T-helper 22 cell (primary cell): ENCODE results near the gene IAH1.

Experiments used
- DNase-seq: peaks from one replicate; pipeline ENCODE4 v3.0.0-alpha.2; 2020; ENCODE audit warnings: low read depth

IAH1 gene

GRCh38 chr2:9474361-9475057, at the start of gene IAH1:
TSS of gene IAH1 (plus strand) at chr2:9474551. CDS start at chr2:9474567, 16 bp downstream.
- peak; percentile 67 for DNase-seq

GRCh38 chr2:9428965-9429577, 45.3 kb upstream of the IAH1 start:
- DNase-seq, result no peak

- DNase-seq, result no peak
Measured at GRCh38 chr2:9430316-9431293, 43.7 kb upstream of the IAH1 start.

- no peak for DNase-seq
Measured at GRCh38 chr2:9434489-9434888, 39.9 kb upstream of the IAH1 start.

GRCh38 chr2:9439536-9439935, 34.8 kb upstream of the IAH1 start:
- no peak for DNase-seq

- no peak for DNase-seq
Measured at GRCh38 chr2:9440058-9440727, 34.2 kb upstream of the IAH1 start.

GRCh38 chr2:9441556-9441955, 32.8 kb upstream of the IAH1 start:
- DNase-seq, result no peak

GRCh38 chr2:9443526-9443925, 30.8 kb upstream of the IAH1 start:
- no peak for DNase-seq

GRCh38 chr2:9445089-9445488, 29.3 kb upstream of the IAH1 start:
- no peak for DNase-seq

- DNase-seq, result no peak
Measured at GRCh38 chr2:9451231-9451630, 23.1 kb upstream of the IAH1 start.

- no peak for DNase-seq
Measured at GRCh38 chr2:9460441-9461017, 13.8 kb upstream of the IAH1 start.

GRCh38 chr2:9461079-9461478, 13.3 kb upstream of the IAH1 start:
- no peak for DNase-seq

- DNase-seq, result no peak
Measured at GRCh38 chr2:9462313-9462712, 12.0 kb upstream of the IAH1 start.

GRCh38 chr2:9462886-9463697, 11.3 kb upstream of the IAH1 start:
- no peak for DNase-seq

GRCh38 chr2:9463698-9464034, 10.7 kb upstream of the IAH1 start:
- DNase-seq, result no peak

- no peak for DNase-seq
Measured at GRCh38 chr2:9465170-9465569, 9.2 kb upstream of the IAH1 start.

GRCh38 chr2:9466147-9466683, 8.1 kb upstream of the IAH1 start:
- no peak for DNase-seq

- no peak for DNase-seq
Measured at GRCh38 chr2:9467687-9468086, 6.7 kb upstream of the IAH1 start.

GRCh38 chr2:9471206-9471605, 3.1 kb upstream of the IAH1 start:
- no peak for DNase-seq

- DNase-seq, result no peak
Measured at GRCh38 chr2:9472511-9472910, 1.8 kb upstream of the IAH1 start.
